Measurements from ENCODE around the gene AKT1S1.

AKT1S1 gene

DNA sequence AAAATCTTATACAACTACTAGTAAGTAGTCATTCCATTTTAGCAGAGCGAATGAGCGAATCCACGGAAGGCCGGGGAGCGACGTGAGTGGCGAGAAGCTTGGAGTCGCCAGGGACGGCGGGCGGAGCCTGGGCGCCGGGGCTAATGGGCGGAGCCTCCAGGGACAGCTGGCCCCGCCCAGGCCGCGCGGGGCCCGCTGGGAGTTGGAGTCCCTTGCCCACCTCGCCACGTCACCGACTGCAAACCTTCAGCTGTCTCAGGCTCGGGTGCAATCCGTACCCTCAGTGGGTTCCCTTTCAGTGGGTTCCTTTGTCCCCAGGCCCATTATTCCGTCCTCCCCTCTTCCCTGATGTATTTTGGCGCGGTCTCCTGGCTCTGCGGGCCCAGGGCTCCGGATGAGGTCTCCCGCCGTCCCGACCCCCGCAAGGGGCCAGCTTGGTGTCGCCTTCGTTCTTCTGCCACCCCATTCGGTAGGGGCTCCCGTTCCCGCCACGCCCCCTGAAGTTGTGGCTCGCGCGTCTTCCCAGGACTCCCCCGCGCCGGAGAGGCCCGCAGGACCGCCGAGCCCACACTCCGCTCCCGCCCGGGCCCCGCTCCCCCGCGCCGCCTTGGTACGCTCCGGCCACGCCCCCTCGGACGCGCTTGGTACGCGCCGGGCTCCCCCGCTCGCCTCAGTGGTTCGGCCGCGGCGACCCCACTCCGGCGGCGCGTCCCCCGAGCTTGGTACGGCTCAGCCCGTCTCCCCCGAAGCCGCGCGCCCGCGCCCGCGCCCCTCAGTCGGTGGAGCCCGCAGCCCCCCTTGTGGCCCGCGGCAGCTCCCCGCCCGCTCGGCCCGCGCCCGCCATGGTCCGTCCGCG, 26.4 kb downstream of the AKT1S1 start, which contains the start of gene PTOV1:
Gene PTOV1 (plus strand): TSS at position 673 of the 856 bp plus-strand sequence.
- Histone ChIP-seq H3K27ac (ENCODE audit: extremely low read depth, low read depth, low read length) (peak within 1 kb of the TSS; percentile 99), H3K36me3 (ENCODE audit: control insufficient read depth in 2 of 2, insufficient read depth in 1 of 2, low read length in 2 of 2) (peaks cover 0 to 18% of the 10 kb centered on the region in 2 experiments; a peak in 2 of 3 replicates), H3K9me3 (ENCODE audit: control insufficient read depth, insufficient read depth, low read depth, low read length) (no peaks in the 10 kb centered on the region), H3K4me3 (ENCODE audit: low read depth, low read length) (peak within 1 kb of the TSS; percentile 76), H3K4me1 (ENCODE audit: control insufficient read depth, insufficient read depth, low read length) (peaks cover 17% of the 10 kb centered on the region; the same call in 1 of the 2 replicates)
- POLR2A ChIA-PET: interaction anchor here (0.5 to 8.8 kb wide), 20 partner anchors 8 to 355 kb away, joined by 3 to 128 read pairs (median 4); partner anchors contain the start of genes AP2A1, ATF5, FUZ and MED25
- CTCF ChIA-PET: interaction anchor here (0.6 to 1.7 kb wide), 10 partner anchors 13 to 281 kb away, joined by 3 to 7 read pairs (median 4); partner anchors contain the start of gene FUZ
- TF ChIP-seq, protein P1, sequence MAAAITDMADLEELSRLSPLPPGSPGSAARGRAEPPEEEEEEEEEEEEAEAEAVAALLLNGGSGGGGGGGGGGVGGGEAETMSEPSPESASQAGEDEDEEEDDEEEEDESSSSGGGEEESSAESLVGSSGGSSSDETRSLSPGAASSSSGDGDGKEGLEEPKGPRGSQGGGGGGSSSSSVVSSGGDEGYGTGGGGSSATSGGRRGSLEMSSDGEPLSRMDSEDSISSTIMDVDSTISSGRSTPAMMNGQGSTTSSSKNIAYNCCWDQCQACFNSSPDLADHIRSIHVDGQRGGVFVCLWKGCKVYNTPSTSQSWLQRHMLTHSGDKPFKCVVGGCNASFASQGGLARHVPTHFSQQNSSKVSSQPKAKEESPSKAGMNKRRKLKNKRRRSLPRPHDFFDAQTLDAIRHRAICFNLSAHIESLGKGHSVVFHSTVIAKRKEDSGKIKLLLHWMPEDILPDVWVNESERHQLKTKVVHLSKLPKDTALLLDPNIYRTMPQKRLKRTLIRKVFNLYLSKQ (tag by site-specific recombination; IDR thresholded peaks at IDR 0.05; ENCODE audit: borderline replicate concordance): no peak
- TF ChIP-seq ZNF214 (tag by site-specific recombination; IDR thresholded peaks at IDR 0.05; ENCODE audit: borderline replicate concordance) (no peak), WT1 (tag by site-specific recombination; IDR thresholded peaks at IDR 0.05) (peak; percentile 65; the same call in 1 of the 2 replicates), ZBTB1 (tag by site-specific recombination; IDR thresholded peaks at IDR 0.05) (no peak), GLIS1 (tag by site-specific recombination; IDR thresholded peaks at IDR 0.05) (peak; percentile 94), SALL2 (tag by site-specific recombination; IDR thresholded peaks at IDR 0.05; ENCODE audit: borderline replicate concordance) (no peak), ZSCAN16 (tag by site-specific recombination; IDR thresholded peaks at IDR 0.05) (0 out of 2 replicates have a peak, but pooled peaks have one; percentile 55), ZNF558 (tag by site-specific recombination; IDR thresholded peaks at IDR 0.05) (no peak), ZNF302 (tag by site-specific recombination; IDR thresholded peaks at IDR 0.05; ENCODE audit: low read depth) (no peak), ZNF248 (tag by site-specific recombination; IDR thresholded peaks at IDR 0.05) (no peak), ZNF837 (tag by site-specific recombination; IDR thresholded peaks at IDR 0.05) (0 out of 2 replicates have a peak, but pooled peaks have one; percentile 61), ZNF354C (tag by site-specific recombination; IDR thresholded peaks at IDR 0.05; ENCODE audit: borderline replicate concordance, low read depth) (no peak), KLF1 (tag by site-specific recombination; IDR thresholded peaks at IDR 0.05) (0 out of 2 replicates have a peak, but pooled peaks have one; percentile 70), ZNF610 (tag by site-specific recombination; IDR thresholded peaks at IDR 0.05; ENCODE audit: borderline replicate concordance) (peak; percentile 60; the same call in 1 of the 2 replicates), OVOL3 (tag by site-specific recombination; IDR thresholded peaks at IDR 0.05) (no peak), ZNF404 (tag by site-specific recombination; IDR thresholded peaks at IDR 0.05) (no peak), ZNF184 (tag by site-specific recombination; IDR thresholded peaks at IDR 0.05) (no peak), ZNF311 (tag by site-specific recombination; IDR thresholded peaks at IDR 0.05; ENCODE audit: borderline replicate concordance) (no peak)
- TF ChIP-seq, protein P2, sequence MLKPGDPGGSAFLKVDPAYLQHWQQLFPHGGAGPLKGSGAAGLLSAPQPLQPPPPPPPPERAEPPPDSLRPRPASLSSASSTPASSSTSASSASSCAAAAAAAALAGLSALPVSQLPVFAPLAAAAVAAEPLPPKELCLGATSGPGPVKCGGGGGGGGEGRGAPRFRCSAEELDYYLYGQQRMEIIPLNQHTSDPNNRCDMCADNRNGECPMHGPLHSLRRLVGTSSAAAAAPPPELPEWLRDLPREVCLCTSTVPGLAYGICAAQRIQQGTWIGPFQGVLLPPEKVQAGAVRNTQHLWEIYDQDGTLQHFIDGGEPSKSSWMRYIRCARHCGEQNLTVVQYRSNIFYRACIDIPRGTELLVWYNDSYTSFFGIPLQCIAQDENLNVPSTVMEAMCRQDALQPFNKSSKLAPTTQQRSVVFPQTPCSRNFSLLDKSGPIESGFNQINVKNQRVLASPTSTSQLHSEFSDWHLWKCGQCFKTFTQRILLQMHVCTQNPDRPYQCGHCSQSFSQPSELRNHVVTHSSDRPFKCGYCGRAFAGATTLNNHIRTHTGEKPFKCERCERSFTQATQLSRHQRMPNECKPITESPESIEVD (tag by site-specific recombination; IDR thresholded peaks at IDR 0.05): no peak
- TF ChIP-seq, protein P3, sequence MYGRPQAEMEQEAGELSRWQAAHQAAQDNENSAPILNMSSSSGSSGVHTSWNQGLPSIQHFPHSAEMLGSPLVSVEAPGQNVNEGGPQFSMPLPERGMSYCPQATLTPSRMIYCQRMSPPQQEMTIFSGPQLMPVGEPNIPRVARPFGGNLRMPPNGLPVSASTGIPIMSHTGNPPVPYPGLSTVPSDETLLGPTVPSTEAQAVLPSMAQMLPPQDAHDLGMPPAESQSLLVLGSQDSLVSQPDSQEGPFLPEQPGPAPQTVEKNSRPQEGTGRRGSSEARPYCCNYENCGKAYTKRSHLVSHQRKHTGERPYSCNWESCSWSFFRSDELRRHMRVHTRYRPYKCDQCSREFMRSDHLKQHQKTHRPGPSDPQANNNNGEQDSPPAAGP (tag by site-specific recombination; IDR thresholded peaks at IDR 0.05): 0 out of 2 replicates have a peak, but pooled peaks have one; percentile 51
- TF ChIP-seq, protein P4, sequence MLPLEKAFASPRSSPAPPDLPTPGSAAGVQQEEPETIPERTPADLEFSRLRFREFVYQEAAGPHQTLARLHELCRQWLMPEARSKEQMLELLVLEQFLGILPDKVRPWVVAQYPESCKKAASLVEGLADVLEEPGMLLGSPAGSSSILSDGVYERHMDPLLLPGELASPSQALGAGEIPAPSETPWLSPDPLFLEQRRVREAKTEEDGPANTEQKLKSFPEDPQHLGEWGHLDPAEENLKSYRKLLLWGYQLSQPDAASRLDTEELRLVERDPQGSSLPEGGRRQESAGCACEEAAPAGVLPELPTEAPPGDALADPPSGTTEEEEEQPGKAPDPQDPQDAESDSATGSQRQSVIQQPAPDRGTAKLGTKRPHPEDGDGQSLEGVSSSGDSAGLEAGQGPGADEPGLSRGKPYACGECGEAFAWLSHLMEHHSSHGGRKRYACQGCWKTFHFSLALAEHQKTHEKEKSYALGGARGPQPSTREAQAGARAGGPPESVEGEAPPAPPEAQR (tag by site-specific recombination; IDR thresholded peaks at IDR 0.05): no peak
- TF ChIP-seq, protein P5, sequence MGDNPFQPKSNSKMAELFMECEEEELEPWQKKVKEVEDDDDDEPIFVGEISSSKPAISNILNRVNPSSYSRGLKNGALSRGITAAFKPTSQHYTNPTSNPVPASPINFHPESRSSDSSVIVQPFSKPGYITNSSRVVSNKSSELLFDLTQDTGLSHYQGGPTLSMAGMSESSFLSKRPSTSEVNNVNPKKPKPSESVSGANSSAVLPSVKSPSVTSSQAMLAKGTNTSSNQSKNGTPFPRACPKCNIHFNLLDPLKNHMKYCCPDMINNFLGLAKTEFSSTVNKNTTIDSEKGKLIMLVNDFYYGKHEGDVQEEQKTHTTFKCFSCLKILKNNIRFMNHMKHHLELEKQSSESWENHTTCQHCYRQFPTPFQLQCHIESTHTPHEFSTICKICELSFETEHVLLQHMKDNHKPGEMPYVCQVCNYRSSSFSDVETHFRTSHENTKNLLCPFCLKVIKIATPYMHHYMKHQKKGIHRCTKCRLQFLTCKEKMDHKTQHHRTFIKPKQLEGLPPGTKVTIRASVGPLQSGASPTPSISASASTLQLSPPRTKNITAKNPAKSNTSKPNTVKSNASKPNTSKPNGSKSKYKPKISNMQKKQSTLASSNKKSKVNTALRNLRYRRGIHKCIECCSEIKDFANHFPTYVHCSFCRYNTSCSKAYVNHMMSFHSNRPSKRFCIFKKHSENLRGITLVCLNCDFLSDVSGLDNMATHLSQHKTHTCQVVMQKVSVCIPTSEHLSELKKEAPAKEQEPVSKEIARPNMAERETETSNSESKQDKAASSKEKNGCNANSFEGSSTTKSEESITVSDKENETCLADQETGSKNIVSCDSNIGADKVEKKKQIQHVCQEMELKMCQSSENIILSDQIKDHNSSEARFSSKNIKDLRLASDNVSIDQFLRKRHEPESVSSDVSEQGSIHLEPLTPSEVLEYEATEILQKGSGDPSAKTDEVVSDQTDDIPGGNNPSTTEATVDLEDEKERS (tag by site-specific recombination; IDR thresholded peaks at IDR 0.05): no peak
- TF ChIP-seq, protein P6, sequence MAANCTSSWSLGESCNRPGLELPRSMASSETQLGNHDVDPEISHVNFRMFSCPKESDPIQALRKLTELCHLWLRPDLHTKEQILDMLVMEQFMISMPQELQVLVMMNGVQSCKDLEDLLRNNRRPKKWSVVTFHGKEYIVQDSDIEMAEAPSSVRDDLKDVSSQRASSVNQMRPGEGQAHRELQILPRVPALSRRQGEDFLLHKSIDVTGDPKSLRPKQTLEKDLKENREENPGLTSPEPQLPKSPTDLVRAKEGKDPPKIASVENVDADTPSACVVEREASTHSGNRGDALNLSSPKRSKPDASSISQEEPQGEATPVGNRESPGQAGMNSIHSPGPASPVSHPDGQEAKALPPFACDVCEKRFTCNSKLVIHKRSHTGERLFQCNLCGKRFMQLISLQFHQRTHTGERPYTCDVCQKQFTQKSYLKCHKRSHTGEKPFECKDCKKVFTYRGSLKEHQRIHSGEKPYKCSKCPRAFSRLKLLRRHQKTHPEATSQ (tag by site-specific recombination; IDR thresholded peaks at IDR 0.05): 0 out of 2 replicates have a peak, but pooled peaks have one; percentile 74
- TF ChIP-seq, protein P7, sequence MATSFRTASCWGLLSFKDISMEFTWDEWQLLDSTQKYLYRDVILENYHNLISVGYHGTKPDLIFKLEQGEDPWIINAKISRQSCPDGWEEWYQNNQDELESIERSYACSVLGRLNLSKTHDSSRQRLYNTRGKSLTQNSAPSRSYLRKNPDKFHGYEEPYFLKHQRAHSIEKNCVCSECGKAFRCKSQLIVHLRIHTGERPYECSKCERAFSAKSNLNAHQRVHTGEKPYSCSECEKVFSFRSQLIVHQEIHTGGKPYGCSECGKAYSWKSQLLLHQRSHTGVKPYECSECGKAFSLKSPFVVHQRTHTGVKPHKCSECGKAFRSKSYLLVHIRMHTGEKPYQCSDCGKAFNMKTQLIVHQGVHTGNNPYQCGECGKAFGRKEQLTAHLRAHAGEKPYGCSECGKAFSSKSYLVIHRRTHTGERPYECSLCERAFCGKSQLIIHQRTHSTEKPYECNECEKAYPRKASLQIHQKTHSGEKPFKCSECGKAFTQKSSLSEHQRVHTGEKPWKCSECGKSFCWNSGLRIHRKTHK (tag by site-specific recombination; IDR thresholded peaks at IDR 0.05): no peak
